Activated effector memory CD4-positive, alpha-beta T cell treated with anti-CD3 and anti-CD28 coated beads, Interleukin-2, amount 50 U/mL, for 16 hours (primary cell): Measurements from ENCODE around the gene PTCH2.
"Not testable (repeated sequence)": the region's sequence is repeated elsewhere in the genome, so short reads cannot be mapped to it uniquely, and the experiment has no call there.

Source experiments
- DNase-seq: peaks from one replicate; pipeline ENCODE4 v3.0.0-alpha.2; 2020

The PTCH2 gene

DNA sequence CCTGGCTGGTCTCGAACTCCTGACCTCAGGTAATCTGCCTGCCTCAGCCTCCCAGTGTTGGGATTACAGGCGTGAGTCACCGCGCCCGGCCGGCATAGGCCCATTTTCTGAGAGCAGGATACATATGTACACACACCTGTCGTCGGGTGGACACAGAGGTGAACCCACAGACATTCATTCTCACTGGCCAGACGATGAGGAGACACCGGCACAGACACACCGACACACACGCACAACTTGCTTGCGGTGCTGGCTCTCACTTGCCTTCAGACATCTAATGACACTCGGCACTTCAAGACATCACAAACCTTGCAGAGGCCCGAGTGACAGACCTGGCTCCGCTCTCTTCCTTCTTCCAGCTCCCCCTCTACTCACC is 579 bp downstream of the PTCH2 start:
- no peak for DNase-seq

DNA sequence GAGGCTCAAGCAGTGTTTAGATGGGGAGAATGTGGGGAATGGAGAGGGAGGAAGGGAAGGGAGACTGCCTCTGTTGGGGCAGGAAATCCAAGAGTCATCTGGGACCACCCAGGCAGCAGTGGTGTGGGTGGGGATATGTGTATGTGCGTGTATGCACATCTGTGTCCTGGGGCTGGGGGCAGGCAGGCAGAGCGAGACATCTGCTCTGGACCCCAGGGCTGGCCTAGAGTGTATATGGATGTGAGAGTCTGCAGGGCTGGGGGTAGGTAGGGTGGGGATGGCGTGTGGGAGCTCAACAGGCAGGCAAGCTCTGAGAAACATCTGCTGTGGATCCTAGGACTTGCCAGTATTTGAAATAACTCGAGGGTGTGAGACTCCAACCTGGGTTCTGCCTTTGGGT is 3.5 kb downstream of the PTCH2 start:
- no peak for DNase-seq

DNA sequence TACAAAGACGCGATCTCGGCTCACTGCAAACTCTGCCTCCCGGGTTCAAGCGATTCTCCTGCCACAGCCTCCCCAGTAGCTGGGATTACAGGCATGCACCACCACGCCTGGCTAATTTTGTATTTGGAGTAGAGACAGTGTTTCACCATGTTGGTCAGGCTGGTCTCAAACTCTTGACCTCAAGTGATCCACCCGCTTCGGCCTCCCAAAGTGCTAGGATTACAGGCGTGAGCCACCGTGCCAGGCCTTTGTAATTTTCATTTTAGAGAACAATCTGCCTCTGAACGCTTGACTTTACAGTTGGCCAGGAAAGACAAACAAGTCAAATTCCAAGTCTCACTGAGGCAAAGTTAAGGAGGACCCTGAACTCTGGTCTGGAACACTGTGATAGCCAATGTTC is 4.8 kb downstream of the PTCH2 start:
- DNase-seq: not testable (repeated sequence)

DNA sequence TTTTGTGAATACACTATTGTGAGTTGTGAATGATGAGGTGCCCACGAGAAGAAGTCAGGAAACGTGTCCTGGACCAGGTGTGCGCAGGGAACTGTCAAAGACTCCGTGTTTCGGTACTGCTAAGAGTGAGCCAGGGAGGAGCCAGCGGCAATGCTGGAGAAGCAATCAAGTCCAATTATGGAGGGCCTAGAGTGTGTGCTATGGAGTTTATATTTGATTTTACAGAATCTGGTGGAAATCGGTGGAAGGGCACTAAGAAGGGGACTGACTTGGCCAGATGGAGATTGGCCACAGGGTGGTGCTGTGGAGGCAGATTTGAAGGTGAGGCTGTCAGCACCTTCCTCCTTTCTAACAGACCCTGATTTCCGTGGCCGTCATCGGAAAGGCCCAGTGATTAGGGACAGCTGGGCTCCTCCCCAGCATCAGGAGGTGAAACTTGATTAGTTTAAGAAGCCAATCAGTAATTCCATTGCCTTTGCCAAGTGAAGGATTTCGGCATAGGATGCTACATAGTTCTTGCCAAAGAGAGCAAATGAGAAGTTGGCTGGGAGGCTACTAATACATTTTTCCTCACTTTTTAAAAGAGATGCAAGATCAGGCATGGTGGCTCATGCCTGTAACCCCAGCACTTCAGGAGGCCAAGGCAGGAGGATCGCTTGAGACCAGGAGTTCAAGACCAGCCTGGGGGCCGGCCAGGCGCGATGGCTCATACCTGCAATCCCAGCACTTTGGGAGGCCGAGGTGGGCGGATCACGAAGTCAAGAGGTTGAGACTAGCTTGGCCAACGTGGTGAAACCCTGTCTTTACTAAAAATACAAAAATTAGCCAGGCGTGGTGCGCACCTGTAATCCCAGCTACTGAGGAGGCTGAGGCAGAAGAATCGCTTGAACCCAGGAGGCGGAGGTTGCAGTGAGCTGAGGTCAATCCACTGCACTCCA is 7.0 kb downstream of the PTCH2 start:
- peak; percentile 93 for DNase-seq

DNA sequence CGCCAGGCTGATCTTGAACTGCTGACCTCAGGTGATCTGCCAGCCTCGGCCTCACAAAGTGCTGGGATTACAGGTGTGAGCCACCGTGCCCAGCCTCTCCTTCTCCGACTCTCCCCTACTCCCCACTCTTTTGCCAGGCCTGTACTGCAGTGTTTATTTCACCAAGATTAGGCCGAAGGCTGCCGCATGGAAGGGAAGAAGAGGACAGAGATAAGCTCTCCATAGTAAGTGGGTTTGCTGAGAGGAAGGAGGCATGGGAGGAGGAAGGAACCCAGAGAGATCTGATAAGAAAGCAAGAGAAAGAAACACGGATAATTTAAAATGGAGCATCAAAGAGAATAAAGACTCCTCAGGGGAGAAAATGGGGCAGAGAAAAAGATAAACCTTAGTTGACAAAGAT is 8.7 kb downstream of the PTCH2 start:
- DNase-seq: no peak

DNA sequence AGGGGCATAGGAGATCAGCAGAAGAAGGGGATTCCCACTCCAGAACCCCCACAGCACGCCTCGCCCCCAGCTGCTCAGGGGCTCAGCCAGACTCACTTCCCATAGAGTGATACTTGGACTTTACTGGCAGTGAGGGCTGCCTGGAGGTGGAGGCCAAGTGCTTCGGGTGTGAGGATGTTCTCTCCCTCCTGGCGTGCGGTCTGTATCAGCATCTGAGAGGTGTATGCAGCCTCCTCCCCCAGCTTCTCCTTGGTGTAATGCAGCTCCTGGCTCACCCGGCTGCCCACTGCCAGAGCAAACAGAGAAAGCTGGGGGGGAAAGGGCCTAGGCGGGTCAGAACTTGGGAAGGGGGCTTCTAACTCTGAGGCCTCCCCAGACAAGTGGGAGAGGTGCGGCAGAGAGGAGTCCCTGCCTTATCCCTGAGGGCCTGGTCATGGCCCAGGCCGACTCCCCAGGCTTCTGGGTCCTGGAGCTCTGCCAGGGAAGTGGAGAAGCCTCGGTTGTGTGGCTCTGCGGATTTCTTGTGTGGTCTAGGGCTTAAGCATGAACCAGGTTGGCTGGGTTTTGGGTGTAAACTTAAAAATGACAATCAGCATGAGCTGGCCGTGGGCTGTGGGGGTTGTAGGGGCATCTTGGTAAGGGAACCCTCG is 10.9 kb downstream of the PTCH2 start:
- DNase-seq: no peak

DNA sequence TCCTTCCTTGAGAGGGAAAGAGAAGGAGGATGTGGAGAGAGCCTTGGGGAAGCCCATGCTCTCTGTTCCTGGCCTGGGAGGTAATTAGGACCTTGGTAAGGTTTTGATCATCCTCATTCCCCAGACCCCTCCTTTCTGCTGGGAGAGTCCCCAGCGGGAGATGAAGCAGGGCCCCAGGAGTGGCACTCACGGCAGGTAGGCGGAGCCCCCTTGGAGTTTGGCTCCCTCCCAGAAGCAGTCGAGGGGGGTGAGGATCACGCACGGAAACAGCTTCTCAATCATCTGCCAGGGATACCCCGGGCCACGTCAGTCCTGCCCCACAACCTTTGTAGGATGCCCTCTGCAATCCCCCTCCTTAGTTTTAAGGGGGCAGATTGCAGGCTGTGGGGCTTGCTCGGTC is 11.5 kb downstream of the PTCH2 start:
- DNase-seq: no peak

DNA sequence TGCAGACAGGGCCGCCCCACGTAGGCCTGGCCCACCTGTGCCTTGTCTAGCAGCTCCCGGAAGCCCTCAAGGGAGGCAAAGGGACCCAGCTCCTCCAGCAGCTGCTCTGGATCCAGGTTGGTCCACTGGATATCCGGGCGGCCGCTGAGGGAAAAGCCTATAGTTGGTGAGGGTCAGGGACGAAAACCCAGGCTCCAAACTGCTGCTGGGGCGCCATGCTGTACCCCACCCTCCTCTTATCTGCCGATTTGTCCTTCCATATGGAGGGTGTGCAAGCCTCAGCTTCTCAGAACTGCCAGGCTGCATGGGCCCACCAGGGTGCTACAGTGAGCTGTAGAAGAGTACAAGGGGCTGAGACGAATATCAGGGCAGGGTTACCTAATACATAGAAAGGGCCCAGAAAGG is 12.2 kb downstream of the PTCH2 start:
- no peak for DNase-seq

DNA sequence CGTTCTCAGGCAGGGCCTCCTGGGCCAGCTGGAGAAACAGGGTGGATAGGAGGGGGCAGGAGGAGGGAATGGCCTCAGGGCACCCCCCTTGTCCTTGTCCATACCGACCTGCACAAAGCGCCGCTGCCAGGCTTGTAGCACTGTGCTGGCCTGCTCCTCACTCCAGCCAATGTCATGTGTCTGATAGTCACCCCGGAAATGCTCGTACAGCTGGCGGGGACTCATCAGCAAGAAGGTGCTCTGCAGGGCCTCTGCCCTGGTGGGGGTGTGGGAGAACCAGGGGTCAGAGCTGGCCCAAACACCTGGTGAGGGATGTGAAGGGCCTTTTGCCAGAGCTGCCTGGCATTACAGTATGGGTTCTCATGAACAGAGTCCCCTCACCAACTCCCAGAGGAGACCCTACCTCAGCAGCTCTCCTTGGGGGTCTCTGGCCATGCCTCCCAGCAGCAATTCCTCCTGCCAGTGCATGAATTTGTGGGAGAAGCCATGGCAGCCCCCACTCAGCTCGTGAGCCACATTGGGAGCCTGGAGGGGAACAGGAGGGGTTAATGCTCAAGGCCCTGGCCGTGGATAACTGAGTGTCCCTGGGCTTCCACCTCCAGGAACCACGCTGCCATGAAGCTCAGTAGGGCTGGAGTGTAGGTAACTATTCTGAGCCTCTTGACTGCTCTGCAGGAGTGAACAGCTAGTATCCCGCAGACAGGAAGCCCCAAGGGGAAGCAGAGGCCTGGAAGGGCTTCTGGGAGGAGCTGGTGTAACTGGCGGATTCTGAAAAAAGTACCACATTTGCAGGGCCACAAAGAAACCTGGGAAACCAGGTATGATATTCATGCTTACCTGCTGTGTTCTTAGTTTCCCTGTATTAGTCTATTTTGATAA is 13.3 kb downstream of the PTCH2 start:
- DNase-seq: no peak

DNA sequence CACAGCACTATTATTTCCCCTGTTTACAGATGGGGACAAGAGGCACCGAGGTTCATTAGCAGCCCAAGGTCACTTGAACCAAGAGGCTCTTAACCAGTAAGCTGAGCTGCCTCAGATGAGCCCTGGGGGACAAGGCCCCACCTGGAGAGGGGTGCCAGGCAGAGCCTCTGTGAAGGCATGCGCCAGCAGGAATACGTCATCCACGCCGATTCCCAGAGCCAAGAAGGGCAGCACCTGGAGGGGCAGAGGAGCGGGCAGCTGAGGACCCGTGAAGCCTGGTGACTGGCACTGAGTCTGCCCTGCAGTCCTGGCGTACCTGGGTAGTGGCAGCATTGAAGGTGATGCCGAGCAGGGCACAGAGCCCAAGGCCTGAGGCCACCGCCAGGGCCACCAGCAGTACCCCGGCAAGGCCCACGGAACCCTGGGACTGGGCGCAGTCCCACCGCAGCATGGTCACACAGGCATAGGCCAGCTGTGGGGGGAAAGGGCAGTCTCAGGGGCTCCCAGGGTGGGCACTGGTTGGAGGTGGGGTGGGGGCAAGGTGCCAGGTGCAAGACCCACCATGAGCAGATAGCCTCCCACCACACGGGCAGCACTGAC is 14.1 kb downstream of the PTCH2 start:
- DNase-seq: peak; percentile 53

DNA sequence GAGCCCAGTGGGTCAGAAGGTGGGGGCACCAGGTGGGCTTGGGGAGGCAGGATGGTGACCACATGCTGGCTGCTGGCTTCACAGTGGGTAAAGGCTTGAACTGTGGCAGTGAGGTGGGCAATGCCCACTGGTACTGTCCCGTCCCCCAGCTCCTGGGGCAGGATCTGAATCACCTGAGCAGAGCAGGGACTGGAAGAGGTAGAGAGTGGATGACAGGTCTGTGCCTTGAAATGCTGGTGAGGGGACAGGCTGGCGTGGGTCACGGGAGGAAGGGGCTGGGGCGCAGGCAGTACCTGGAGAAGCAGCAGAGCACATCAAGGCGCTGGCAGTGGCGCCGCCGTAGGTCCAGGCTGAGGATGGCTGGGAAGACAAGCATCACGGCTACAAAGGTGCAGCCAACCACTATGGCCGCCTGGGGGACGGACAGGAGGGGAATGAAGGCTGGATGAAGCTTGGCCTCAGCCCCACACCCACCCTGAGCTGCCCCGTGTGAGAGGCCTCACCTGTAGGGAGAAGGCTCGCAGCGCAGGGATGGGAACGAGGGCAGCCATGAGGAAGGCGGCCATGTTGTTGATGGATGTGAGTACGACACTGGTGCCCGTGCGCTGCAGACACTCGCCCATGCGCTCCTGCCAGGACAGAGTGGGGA is 14.9 kb downstream of the PTCH2 start:
- peak; percentile 61 for DNase-seq

DNA sequence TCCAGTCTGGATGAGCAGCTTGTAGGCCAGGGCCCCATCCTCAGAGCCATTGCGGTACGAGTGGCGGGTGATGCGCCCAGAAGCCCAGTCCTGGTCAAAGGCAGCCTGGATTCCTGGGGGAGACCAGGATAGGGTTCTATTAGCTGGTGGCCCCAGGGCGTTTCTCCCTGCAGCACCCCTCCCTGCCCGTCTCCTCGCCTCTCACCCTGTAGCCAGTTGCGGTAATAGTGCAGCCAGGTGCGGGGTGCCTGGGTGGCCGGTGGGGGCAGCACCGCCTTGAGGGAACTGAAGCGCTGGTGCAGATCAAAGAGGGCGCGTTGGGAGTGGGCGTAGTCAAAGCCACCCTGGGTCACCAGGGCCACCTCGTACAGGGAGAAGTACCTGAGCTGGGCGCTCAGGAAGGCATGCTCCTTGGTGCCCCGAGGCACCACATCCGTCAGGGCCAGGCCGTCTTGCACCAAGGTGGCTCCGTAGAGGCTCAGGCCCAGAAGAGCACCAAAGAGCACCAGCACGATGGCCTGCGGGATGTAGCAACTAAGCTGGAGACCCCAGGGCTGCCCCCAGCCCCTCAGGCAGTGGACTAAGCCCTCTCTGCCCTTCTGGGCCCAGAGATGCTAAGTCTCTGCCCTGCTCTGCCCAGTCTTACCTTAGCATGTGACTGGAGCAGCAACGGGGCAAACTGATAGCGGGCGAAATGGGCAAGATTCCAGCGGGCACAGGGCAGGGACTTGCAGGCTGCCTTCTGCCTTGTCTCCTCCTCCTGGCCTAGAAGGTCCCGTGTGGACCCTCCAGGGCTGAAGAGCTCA is 15.7 kb downstream of the PTCH2 start:
- peak; percentile 62 for DNase-seq

DNA sequence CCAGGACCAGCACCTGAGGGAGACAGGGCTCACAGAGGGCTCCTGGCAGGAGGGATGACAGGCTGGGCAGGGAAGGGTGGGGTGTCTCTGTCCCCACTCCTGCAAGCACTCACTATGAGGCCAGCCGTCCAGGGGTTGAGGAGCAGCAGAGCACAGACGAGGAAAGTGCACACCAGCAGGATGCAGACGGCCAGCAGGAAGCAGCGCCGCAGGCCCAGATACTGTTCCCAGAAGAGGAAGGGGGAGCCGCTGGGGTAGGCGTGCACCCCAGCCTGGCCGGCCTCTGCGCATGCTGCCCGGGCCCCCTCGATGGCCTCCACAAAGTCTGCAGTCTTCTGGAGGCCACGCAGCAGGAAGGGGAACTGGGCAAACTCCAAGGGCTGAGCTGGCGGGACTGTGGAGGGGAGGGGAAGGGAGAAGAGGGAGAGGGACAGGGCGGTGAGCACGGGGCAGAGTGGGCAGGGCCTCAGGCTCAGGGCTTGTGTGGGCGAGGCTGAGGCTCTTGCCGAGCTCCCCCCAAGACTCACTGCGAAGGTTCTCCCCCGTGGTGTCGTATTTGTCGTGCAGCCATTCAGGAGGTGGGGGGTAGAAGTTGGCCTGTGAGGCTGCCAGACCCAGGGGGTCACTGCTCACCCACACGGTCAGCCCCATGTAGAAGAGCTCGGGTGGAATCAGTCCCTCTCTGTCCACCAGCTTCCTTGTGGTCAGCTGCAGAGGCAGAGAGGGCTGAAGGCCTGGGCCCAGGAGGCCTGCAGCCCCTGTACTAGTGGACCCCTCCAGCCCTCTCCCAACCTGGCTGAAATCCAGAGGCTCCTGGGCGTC is 16.5 kb downstream of the PTCH2 start:
- peak; percentile 53 for DNase-seq

DNA sequence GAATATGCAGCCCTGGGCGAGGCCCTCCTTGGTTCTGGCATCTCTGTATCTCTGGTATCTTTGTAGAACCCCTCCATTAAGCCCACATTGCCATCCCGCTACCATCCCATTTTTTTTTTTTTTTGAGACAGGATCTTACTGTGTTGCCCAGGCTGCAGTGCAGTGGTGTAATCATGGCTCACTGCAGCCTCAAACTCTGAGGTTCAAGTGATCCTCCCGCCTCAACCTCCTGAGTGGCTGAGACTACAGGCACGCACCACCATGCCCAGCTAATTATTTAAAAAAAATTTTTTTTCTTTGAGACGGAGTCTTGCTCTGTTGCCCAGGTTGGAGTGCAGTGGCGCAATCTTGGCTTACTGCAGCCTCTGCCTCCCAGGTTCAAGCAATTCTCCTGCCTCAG is 18.7 kb downstream of the PTCH2 start:
- peak; percentile 31 for DNase-seq

DNA sequence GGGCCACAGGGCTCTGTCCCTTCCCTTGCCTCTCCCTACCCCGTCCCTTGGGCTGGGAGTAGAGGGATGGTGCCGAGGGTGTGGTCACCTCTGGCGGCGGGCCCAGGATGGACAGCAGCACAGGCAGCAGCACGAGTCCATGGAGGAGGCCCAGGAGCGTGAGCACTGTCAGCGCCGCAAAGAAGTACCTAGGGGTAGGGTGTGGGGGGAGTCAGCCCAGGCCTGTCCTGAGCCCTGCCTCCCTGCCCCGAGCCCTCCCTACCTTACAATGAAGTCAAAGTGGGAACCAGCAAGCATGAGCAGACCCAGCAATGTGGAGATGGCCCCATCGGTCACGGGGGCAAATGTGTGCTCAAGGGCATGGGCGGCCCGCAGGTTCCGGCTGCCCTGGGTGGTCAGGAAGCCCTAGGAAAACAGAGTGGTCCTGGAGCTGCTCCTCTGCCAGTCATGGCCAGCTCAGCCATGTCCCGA is 20.0 kb downstream of the PTCH2 start:
- peak; percentile 61 for DNase-seq

DNA sequence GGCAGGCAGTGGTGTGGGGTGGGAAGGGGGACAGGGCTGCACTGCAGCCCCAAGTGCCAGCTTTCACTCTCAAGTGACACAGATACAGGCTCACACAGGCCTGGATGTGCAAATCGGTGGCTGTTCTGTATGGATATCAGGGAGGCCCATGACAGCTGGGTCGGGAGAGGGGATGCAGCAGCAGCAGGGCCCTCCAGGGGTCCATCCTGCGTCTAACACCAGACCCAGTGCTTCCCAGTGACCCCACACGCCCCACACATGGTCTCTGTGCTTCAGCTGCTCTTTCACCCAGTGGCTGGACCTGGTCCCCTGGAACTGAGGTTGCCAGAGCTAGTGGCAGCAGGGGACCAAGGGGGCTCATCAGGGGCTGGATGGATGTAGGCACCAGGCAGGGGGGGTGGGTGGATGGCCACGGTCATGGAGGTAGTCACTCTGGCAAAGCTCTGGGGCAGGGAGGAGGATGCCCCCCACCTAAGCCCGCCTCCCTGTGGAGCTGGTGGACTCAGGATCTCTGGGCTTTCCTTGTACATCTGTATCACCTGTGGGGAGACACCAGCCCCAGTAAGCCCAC is 20.8 kb downstream of the PTCH2 start:
- DNase-seq: peak; percentile 63

DNA sequence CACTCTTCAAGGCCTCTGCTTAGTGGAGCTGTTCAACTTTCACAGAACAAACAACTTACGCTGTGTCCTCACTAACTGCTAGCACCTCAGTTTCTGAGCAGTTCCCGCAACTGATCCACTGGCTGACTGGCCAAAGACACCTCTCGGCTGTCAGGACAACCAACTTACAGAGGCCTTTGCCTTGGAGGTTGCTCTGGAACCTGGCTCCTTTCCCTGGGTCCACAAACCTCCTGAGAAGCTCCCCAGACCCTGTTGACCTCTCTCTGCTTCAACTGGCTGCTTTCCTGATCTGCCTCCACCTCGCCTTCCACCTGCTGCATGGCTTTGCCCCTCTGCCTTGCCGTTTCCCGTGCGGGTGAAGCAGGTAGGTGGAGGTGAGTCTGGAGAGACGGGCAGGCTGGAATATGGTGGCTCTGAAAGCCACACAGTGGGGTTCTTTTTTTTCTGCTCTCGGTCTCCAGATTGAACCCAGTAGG is 21.8 kb downstream of the PTCH2 start:
- peak; percentile 56 for DNase-seq

DNA sequence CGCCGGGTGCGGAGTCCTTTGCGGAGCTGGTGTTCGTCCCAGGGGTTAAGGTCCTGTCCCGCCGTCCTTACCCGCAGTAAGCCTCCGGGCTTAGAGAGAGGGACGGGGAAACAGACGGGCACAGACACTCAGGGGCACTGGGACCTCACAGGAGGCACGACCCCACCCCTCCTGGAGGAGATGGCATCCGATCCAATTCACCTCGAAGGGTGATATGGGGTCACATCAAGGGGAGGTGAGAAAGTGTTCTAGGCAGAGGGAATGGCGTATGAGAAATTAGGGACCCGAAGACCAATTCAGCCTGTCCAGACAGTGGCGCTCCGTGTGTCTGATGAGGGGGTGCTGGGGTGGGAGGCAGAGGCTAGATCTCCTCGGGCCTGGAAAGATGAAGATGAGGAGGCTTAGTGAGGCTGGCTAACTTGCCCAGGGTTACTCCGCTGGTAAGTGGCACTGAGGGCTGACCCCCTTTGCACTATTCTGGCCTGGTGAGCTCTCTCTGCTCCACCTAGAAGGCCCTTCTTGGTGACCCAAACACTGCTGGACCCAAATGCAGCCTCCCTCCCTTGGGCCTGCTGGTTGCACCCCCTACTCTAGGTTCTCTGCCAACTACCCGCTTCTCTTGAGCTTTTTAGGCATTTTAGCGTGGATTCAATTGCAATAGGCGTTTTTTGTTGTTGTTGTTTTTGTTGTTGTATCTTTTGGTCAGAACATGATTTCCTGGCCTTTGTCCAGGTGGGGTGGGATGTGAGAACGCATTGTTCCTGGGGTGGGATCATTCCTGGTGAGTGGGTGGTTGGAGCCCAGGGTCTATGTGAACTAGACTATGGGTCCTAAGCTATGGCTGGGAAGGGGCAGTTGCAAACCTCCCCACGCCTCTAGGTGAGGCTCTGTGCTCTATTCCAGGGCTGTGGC is 22.5 kb downstream of the PTCH2 start:
- peak; percentile 57 for DNase-seq
